HG03520 (cell line): Measurements from ENCODE around the gene RGS14.
"Not testable (repeated sequence)": the region's sequence is repeated elsewhere in the genome, so short reads cannot be mapped to it uniquely, and the experiment has no call there.

Experiments
- ATAC-seq: cut with Tn5 transposase; IDR thresholded peaks from one replicate; pipeline ENCODE4 v1.9.1; 2021; ENCODE audit warnings: mild to moderate bottlenecking, moderate library complexity; ENCODE audit not compliant: unreplicated experiment

Gene RGS14

DNA sequence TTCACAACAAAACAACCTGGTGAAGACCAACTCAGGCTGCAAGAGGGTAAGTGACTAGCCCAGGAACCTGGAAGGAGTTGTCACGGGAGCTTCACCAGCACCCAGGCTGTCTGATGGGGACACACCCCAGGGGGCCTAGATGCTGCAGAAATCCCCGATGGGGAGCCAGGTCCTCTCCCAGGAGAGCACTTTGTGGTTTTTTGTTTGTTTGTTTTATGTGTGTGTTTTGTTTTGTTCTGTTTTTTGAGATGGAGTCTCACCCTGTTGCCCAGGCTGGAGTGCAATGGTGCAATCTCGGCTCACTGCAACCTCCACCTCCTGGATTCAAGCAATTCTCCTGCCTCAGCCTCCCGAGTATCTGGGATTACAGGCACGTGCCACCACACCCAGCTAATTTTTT is 17.8 kb downstream of the RGS14 start:
- ATAC-seq, result not testable (repeated sequence)

DNA sequence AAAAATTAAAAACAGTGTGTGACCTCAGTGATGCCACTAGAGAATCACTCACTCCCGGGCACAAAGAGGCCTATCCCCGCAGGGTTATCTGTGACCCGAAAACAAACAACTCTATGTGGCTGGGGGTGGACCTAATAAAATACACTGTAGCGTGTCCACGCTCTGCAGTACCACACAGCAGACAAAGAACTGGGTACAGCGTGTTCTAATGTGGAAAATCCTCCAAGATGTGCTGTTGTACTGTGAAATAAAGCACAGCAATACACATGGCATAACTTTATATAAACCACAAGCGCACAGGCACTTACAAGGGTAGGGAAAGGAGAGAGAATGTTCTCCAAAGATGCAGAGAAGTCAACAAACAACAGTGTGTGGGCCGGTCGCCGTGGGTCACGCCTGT is 18.4 kb downstream of the RGS14 start:
- ATAC-seq, result no peak

DNA sequence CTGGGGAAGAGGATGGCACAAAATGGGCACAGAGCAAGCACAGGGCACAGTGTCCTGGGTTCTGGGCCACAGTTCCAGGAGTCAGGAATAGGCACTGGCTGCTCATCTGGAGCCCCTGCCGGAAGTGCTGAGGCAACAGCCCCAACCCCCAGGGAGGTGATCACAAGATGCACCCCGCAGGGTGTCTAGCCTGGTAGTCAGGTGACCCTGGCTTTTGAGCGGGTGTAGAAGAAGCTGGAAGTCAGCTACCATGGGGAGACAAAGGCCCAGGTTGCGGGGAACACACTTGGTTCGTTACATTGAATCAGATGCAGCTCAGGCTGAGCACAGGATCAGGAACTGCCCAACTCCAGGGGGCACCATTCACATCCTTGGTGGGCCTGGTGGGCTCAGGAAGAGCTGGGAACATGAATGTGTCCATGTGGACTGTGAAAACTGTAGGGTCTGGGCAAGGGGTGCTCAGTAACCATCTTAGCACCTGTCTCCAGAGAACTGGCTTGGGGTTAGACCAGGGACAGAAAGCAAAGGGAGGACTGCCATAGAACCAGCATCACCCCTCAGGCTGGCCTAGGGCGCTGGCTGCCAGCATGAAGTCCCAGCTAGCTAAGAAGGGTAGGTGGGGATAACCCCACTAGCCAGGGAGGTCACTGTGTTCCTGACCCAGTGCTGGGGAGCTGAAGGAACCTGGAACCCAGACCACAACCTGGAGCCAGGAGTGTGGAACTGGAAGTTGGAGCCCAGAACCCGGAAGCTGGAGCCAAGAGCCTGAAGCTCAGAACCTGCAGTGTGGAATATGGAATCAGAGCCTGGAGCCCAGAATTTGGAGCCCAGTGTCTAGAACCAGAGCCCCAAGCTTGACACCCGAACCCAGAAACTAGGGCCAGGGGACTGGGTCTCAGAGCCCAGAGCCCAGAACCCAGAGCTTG is 20.4 kb downstream of the RGS14 start:
- ATAC-seq, result no peak

DNA sequence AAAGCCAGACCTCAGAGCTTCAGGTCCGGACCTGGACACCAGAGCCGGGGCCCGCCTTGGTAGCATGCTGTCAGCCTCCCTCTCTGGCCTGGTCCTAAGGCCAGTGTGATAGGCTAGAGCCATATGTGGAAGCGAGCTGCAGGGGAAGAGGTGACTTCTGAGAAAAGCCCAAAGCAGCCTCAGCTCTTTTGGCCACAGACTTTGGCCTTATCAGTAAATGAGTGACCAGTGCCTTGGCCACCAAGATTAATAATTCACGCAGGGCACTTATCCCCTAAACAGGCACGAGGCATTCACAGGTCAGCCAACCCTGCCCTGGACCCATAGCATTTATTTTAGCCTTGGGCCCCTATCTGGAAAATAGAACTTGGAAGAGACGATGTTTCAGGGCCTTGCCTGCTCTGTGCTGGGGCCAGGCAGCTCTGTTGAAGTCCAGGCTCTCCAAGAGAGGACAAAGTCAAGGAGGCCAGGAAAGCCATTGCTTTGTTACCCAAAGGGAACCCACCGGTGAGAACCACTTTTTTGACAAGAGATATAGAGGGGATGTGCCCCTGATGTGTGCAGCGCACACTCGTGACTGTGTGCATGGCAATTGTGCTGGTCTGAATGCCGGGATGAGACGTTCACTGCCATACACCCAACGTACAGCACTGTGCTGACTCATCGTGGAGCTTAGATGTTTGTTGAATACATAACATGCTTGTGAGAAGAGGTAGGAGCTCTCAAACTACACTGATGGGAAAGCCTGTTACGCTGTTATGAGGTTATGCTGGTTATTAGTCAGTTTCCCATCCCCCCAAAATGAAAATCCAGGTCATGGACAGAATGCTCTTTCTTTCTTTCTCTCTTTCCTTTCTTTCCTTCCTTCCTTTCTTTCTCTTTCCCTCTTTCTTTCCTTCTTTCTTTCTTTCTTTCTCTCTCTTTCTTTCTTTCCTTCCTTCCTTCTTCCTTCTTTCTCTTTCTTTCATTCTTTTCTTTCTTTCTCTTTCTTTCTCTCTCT is 21.5 kb downstream of the RGS14 start:
- no peak for ATAC-seq

DNA sequence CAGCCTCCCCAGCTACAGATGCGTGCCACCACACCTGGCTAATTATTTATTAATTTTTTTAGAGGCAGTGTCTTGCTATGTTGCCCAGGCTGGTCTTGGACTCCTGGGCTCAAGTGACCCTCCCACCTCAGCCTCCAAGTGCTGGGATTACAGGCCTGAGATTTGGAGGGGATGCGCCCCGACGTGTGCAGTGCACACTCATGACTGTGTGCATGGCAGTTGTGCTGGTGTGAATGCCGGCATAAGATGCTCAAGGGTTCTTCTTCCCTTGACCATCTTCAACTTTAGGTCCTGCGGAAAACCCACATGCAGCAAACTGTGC is 23.0 kb downstream of the RGS14 start:
- no peak for ATAC-seq

DNA sequence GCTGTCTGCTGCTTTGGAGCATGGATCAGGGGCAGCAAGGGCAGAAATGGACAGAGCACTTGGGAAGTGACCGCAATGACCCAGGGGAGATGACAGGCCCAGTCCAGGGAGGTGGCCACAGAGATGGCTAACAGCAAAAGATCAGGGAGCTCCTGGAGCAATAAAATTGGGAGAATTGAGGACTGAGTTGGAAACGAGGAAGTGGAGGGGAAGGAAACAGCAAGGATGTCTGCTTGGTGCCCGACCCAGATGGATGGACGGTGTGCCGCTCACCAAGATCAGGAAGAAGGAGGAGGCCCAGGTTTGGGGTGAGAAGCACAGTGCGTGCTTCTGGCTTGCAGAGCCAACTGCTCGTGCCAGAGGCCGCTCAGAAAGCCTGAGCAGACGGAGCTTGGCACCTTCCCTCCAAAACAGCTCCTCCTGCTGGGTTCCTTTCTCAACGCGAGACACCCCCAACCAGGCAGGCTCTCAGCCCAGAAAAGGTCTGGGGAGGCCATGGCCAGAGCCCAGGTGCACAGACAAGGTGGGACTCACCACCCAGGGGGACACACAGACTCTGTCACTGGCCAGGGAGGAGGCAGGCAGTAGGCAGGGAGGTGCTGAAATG is 24.8 kb downstream of the RGS14 start:
- ATAC-seq, result no peak

DNA sequence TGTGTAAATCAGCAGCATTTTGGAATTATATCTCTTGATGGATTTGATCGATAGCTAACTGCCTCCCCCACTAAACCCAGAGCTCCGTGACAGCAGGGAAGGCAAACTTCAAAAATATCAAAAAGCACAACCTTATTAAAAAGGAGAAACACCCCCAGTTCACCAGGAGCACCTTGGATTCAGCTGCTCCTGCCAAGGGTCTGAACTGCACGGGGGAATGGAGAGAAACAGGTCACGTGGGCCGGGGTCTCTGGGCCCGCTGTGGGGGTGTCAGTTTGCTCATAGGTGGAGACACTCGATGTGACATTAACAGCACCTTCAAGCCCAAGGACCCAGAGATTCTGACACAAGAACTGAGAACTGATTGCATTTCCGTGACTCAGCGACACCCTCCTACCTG is 25.5 kb downstream of the RGS14 start:
- ATAC-seq, result no peak

DNA sequence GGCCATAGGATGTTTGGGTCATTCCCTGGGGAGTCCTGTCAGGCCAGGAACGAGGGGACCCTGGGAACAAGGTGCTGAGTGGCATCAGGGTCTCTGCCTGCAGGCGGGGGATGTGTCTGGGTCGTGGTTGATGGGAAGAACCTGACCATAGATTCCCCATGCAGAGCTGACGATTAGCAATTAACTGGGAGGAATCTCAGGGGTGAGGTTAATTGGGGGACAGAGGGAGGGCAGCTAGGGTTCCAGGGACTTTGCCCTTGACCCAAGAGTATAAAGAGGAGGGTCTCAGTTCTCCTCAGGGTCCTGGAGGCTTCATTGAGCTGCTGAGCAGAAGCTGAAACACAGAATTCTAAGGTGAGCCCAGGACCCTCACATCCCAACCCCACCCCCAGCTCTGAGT is 26.4 kb downstream of the RGS14 start, which contains the start of gene SLC34A1:
SLC34A1 (plus strand) TSS at position 301 of the 400 bp plus-strand sequence. CDS start 1,308 bp downstream, outside the sequence.
- no peak for ATAC-seq

DNA sequence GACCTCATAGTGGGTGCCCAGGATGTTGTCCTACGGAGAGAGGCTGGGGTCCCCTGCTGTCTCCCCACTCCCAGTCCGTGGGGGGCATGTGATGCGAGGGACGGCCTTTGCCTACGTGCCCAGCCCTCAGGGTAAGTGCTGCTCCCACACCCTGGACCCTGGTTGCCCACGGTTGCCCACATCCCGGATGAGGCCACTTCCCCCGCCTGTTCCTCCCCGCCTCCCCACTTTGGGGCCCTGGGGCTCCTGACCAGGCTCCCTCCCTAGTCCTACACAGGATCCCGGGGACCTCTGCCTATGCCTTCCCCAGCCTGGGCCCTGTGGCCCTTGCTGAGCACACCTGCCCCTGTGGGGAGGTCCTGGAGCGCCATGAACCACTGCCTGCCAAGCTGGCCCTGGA is 28.0 kb downstream of the RGS14 start:
- no peak for ATAC-seq

DNA sequence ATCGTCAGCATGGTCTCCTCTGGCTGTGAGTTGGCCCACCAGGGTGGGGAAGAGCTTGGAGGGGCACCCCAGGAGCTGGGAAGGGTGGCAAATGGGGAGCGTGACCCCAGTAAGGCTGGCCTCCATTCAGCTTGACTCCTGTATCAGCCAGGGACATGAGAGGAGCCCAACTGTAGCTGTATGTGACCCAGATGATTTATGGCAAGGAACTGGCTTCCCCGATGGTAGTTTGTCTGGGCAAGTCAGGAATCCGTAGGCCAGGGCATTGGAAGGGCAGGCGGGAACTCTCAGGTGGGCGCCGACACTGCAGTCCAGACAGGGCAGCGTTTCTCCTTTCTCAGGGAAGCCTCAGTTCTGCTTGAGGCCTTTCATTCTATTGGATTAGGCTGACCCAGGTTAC is 28.8 kb downstream of the RGS14 start:
- no peak for ATAC-seq

DNA sequence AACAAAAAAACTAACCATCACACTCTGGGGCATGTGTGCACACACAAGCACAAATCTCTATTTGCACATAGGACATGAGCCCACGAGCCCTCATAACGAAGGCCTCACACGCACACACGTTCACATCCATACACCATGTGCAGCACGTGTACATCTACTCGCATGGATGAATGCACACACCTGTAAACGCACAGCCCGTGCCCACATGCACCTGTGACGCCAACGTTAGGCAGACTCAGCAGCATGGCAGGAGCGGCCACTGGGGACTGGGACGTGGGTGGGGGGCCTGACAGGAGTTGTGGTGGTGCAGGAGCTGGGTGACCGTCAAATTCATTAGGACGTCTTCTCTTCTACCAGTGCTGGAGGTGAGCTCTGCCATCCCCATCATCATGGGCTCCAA is 29.7 kb downstream of the RGS14 start:
- no peak for ATAC-seq

DNA sequence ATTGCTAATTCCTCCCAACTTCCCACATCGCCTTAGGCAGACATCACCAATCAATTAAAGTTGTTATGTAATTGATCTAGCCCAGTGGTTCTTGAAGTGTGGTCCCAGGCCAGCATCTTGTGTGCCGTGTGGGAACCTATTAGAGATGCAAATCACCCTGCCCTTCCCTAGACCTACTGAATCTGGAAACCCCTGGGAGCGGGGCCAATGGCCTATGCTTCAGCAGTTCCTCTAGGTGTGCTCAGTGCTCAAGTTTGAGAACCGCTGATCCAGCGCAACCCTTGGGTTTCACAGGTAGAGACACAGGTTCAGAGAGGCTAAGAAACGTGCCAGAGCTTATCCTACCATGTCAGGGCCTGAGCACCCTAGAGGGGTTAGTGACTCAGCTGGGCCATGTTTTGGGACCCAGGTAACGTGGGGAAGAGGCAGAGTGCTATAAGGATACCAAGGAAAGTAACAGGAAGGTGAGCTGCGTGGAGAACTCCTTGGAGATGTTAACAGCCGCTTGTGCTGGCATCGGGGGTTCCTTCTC is 30.9 kb downstream of the RGS14 start:
- no peak for ATAC-seq

DNA sequence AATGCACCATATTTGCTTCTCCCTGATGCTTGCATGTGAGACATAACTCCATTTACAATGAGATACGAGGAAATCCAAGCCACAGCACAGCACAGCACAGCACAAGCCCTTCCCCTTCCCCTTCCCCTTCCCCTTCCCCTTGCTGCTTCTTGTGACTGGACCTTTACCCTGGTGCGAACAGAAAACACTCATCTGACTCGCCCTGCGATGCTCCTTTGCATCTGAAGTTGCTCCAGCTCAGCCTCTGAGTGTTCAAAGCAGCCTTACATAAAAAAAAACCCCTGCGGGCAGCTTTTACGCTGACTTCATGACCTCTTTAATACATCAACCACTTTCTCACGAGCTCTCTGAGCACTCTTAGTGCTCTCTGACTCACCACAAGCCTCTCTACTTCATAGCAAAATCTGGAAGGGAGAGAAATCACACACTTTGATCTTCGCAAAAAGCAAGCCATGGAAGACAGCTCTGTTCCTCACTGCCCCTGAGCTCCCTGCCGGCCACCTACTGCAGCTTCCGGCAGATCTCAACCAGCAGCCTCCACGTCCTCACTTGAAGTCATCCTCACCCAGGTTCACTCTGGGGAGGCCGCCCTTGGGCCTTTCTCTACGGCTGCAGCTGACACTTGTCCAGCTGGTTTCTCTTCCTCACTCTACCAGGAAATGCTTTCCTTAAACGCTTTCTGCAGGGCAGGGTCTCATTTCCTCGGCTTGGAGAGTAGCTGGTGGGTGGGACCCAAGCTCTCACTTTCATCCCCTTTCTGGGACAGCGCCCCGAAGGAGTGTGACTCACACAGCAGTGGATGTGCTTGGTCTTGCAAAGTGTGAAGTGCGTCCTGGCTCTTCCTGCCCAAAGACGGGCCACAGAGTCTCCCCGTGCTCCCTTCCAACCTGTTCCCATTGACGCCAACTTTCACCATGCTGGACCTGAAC is 31.8 kb downstream of the RGS14 start:
- ATAC-seq, result peak; percentile 48

DNA sequence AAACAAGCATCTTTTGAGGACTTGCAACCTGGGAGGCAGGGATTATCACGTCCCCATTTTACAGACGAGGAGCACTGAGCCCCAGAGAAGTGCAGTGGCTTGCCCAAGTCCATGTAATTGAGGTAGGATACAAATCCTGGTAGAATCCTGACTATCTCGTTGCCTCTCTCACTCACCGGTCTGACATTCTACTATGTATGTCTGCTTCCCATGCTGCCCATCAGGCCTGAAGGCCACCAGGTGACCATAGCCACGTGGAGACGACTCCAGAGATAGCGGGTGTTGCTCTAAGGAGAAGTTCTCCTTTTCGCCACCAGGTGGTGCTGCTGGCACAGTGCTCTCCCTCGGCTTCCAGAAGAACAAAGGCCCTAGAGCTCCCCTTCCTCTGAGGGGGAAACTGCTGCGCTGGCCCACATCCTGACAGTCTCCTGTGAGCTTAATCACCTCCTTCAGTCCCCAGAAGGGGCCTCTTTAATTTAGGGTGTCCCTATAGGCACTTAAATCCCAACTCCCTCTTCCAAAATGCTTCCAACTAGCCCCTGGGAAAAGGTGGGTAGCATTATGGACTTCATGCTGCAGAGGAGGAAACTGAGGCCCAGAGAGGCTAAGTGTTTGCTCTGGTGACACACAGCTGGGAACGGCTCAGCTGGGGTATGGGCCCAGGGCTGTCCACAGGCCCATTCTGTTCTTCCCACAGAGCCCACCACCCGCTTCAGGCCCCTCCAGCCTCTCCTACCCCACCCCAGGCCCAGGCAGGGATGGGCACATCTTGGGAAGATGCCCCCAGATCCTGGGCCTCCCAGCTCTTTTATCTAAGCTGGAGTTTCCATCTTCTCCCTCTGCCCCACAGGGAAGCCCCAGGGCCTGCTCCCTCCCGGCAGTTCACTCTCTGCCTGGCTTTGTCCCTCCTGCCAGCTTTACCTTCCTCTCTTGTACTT is 32.9 kb downstream of the RGS14 start:
- peak; percentile 50 for ATAC-seq

DNA sequence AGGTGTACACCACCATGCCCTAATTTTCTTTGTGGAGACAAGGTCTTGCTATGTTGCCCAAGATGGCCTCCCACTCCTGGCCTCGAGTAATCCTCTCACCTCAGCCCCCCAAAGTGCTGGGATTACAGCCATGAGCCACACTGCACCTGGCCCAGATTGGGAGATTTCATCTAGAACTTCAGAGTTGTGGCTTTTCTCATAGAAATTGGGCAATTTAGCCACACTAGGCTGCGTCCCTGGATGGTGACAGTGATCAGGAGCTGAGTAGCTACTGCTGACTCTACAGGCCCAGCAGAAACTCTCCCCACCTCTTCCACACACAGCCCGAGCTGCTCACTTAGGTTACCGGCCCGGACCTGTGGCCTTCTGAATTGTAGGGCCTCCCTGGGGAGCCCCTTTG is 35.0 kb downstream of the RGS14 start:
- no peak for ATAC-seq

DNA sequence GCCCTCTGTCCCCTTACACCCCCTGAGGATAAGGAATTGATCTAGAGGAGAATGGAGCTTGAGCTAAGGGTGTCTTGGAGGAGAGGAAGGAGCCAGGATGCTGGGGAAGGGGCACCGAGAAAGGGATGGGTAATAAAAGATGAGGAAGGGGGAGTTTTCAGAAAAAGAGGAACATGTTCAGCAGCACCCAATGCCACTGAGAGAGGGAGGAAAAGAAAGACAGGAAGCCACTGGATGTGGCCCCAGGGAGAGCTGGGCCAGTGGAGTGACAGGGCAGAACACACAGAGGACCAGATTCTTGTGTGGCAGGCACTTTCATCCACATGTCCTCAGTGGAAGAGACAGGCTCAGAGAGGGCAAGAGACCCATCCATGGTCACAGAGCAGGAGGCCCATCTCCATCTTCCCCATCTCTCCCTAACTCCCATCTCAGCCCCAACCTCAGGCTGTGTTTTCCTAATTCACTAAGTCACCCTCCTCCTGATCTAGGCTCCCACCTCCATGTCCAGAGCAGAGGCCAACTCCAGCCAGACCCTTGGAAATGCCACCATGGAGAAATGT is 35.6 kb downstream of the RGS14 start:
- no peak for ATAC-seq

DNA sequence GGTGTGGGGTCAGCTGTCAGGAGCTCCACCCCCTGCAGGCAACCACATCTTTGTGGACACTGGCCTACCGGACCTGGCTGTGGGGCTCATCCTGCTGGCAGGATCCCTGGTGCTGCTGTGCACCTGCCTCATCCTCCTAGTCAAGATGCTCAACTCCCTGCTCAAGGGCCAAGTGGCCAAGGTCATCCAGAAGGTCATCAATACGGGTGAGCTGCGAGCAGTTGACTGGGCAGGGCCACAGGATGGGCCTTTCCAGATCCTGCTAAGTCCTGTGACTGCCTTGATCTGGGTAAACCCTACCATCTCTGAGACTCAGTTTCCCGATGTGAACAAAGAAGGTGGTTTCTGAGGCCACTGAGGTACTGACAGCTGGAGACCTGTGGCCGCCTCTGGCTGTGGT is 36.3 kb downstream of the RGS14 start:
- no peak for ATAC-seq

DNA sequence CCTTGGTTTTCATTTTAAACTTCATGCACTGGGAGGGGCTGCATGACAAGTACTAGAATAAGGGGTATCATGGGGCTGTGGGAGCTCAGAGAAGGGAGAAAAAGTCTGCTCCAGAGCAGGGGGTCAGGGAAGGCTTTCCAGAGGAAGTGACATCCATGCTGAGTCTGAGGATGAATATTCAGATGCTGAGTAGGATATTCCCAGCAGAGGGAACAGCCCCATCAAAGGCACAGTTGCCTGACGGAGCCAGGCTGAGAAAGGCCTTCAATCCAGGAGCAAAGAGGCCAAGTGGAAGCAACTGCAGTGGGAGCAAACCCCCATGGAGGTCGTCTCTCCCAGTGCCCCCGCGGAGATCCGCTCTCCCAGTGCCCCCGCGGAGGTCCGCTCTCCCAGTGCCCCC is 38.4 kb downstream of the RGS14 start:
- ATAC-seq, result no peak

DNA sequence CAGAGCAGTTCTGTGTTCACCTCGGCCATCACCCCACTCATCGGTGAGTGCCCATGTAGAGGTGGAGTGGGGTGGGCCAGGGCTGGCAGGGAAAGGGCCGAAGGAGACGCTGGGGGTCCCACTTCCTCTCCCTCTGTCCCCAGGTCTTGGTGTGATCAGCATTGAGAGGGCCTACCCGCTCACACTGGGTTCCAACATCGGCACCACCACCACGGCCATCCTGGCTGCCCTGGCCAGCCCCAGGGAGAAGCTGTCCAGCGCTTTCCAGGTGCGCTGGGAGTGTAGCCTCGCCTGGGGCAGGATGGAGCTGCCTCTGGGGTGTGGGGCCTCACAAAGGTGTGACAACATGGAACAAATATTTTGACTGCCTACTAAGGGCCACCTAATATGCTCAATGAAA is 39.1 kb downstream of the RGS14 start:
- ATAC-seq, result no peak
